ENCODE measurements around the gene STC2.

The STC2 gene

DNA sequence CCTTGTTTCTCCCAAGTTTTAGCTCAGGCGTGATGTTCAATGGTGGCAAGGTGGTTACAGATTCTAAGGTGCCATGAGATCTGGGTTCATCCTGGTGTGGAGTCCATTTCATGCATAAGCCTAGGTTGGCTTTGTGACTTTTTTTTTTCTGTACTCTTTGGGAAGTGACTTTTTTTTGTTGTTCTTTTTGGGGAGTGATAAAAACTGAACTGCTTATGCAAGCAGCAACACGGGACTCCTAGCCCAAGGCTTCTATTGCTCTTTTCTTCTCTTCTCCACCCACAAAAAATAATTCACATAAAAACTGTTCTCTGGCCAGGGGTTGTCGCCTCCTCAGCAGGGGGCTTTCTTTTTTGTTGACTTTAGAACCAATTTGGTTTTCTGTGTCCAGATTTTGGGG lies 15.4 kb downstream of the STC2 start:
- no peak for DNase-seq

DNA sequence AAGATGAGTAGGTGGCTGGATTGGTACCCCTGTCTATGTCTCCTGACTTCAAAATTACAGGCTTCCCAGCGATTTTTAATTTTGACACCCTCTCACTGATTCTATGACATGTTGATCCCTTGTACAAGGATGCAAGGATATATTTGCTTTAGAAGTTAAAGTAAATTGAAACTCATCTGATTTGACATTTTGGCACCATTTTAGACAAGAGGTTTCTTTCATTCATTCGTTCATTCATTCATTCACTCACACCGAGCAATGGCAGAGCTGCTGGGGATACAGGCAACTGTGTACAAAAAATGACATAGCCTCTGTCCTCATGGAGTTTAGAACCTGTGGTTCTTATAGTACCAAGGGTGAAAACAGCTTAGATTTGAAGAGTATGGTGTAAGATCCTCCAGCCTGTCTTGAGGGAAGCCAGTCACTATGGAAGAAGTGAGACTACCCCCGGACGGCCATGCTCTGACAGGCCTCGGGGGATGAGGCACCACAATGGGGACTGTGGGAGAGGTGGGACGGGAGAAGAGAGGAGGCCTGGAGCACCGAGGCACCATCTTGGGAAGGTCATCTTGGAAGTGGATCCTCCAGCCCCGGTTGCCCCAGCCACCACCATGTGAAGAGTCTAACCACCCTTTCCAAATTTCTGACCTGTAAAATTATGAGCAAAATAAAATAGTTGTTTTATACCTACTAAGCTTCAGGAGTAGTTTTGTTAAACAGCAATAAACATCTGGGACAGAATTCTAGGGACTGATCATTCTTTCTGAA lies 16.2 kb downstream of the STC2 start:
- DNase-seq, result no peak

DNA sequence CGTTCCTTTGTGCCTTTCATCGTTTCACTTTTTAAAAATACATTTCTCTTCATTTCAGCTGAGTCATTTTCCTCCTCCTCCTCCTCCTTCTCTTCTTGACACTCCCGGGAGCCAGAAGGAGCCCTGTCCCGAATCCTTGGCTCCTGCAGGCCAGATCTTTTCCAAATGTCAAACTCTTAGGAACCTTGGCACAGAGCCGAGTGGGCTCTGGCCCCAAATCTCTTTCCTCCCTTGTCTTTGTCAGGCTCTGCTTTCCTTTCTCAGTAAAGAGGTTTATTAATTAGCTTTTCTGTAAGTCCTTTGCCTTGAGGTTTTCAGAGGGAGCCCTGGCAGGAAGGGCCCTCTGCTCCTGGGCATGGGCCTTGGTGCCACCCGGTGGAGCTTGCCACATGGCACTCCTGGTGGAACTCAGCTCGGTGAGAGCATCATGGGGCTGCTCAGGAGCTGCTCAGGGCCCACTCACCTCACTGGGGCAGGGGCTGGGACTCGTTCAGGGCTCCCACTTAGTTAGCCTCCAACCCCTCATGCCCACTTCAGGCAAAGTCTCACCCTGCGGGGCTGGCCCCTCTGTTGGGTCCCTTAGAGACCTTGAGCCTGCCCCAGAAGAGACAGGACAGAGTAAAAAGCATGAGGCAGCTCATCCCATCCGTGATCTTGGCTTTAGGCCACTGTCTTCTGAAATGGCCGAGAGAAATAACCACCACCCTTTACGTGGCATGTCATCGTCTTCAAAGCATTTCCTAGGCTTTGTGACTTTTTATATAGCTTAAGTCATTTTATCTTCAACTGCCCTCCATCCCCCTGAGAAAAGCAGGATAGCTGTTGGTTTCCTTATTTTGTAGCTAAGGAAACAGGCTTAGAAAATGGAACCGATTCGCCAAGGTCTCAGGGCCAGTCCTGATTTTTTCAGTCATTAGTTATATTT lies 17.1 kb downstream of the STC2 start:
- no peak for DNase-seq

DNA sequence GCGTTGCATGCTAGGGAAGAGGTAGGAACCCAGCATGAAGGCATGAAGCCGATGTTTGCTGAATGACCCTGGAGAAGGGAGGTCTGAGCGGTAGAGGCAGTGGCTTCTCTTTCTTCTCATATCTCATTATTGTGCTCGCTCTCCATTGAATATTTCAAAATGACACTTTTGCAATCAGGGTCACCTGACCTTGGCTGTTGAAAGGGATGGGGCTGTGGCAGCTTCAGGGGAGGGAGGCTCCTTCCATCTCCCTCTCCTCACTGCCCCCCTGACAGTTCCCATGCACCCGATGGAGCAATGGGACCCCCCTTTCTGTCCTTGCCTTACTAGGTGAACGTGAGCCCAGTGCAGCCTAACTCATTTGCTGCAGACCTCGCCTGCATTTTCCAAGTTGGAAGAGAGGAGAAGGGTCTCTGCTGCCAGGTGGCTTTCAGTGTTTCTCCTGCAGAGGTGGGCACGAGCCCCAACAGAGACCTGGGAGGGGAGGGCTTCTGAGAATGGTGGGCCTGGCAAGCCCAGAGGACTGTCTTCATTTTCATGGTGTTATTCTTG lies 17.9 kb downstream of the STC2 start:
- DNase-seq, result no peak

DNA sequence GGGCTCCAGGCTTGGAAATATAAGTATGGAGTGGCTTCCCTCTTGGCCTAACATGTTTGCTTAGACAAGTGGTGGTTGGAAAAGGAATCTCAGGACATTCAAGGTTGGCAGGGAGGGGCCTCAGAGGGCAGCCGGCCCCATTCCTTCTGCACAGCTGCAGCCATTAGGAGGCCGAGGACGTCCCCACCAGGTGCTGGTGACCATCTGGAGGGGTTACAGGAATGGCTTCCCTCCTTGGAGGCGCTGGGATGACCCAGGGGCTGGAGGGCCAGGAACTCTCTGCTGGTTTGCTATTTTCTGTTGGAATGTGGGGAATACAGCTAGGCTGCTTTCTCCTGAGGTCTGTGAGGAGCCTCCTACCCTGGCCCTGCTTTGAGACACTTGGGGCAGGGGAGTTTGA lies 18.5 kb downstream of the STC2 start:
- DNase-seq, result no peak

DNA sequence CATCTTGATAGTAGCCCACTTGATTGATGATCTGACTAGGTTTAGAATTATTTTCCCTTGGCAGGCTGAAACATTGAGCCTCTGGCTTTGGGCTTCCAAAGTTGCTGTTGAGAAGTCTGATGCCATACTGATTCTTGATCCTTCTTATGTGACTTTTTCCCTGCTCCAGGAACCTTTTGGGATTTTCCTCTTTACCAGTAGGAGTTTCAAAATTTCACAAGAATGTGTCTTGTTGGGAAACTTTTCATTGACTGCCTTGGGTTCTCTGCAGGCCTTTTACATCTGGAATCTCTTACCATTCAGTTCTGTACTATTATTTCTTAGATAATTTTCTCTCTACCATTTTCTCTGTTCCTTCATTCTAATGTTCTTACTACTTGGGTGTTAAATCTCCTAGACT lies 20.0 kb downstream of the STC2 start:
- DNase-seq, result no peak

DNA sequence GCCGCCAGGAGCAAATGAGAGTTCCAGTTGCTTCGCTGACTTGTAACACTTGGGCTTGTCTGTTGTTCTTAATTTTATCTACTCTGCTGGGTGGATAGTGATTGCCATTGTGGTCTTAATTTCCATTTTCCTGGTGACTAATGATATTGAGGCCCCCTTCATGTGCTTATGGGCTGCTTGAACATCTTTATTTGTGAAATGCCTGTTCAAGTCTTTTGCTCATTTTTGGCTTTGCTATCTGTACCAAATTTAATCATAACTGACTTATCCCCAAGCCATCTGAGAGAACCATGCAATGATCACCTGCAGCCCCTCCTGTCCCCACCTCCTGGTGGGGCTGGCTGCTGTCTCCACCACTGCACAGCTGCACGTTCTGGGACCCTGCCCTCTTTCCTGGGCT lies 20.5 kb downstream of the STC2 start:
- no peak for DNase-seq

DNA sequence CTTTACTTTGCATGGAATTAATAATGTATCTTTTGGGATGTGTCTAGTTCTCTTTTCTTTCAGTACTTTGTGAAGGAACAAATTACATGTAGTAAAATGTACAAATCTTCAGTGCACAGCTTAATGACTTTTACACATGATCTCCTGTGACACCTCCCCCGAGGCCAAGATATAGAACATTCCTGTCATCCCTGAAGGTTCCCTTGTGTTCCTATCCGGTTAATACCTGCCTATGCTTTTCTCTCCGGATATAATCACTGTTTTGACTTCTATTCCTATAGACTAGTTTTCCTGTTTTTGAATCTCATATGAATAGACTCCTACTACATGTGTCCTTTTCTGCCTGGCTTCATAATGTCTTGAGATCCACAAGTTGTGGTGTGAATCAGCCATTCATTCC lies 21.5 kb downstream of the STC2 start:
- DNase-seq, result no peak

DNA sequence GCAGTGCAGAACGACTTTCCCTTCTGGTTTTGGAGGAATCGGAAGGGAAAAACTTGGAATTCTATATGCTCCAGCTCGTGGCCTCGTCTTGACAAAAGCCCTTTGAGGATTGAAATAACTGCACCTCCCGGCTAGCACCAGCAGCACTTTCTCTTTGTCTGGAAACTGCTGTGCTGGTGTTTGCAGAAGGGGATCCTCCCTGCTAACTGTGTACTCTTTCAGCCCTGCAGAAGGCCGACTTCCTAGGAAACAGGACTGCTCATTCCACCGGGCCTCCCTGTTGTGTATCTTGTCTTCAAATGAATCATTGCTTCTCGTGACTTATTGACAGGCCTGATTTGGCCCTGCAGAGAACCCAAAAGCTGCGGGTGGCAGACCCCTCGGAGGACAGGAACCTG lies 23.6 kb downstream of the STC2 start:
- DNase-seq, result no peak

DNA sequence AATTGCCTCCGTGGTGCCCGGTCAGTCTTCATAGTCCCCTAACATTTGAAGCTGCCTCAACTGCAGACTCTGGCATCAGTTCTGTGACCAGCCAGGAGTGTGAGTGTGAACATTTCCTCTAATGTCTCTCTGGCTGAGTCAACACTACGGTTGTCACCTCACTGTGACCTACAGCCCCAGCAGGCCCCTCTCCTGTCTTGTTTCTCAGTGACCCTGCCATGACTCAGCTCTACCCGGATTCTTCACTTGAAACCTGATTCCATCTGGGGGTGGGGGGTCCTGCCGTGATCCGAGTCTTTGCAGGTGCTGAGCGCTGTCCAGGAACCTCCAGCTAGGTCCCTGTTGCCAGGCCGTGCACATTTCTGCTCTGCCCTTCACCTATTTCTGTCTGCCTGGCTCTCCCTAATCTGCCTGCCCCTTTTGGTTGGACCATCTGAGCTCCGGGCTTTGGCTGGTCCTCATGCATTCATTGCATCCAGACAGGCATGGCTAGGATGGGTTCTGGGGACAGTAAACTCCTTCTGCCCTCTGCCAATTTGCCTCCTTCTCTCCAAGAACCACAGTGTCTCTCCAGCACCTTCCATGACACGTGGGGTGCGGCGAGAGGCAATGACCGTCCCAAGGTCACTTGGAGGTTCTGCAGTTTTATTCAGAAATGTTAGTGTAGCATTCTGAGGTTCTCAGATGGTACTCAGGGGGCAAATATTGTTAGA lies 24.2 kb downstream of the STC2 start:
- DNase-seq, result no peak

DNA sequence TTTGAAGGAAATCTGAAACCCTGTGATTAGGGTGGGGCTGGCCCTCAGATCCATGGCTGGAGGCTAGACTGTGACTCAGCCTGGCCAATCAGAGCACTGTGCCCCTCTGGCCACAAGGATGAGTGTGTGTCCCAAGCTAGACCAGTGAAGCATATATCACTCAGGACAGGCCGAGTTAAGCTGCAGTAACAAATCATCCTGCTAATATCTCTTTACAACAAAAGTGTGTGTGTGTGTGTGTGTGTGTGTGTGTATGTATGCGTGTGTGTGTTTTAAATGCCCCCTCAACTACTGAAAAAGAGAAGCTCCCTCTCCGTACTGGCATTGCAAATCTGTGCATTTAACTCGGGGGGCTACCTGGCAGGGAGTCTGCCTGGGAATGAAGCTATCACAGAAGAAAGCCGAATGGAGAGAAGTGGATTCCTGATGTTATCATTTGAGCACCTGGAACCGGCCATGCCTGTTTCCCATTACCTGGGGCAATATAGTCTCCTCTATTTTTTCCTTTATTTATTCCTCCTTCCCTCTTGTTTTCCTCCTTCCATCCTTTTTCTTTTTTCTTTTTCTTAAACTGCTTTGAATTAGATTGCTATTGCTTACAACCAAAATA lies 25.6 kb downstream of the STC2 start:
- DNase-seq, result no peak

DNA sequence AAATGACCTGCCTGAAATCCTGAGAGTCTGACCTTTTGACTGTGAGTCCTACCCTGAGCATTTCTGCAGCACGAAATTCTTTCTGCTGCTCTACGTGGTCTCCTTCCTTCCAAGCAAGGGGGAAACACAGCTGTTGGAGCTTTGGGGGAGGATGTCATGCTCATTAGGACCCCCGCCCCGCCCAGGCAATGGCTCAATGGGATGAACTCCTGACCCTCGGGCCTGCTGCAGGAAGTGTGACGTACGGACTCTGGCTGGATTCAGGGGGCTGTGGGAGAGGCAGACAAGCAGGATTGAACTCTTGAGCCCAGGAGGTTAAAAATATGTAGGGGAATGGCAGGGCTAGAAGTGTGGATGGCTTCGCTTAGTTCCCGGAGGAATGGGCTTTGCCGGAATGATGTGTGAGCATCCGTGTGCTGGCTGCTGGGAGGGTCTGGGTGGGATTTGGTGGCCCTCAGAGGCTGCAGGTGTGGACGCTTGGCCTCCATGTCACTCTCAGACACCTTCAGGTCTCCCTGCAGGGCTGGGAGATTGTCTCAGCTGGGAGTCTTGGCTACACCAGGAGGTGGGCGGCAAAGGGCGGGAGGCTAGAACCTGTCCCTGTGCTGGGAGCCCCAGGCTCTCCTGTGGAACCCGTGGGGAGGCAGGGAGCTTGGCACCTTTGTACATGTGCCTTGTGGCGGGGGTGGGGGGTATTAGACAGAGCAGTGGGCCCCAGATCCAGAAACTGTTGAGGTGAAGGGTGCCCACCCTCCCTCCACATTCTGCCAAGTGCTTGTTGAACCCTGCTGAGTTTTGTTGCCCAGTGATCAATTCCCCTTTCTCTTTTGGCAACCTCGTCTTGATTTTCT lies 26.3 kb downstream of the STC2 start:
- no peak for DNase-seq

DNA sequence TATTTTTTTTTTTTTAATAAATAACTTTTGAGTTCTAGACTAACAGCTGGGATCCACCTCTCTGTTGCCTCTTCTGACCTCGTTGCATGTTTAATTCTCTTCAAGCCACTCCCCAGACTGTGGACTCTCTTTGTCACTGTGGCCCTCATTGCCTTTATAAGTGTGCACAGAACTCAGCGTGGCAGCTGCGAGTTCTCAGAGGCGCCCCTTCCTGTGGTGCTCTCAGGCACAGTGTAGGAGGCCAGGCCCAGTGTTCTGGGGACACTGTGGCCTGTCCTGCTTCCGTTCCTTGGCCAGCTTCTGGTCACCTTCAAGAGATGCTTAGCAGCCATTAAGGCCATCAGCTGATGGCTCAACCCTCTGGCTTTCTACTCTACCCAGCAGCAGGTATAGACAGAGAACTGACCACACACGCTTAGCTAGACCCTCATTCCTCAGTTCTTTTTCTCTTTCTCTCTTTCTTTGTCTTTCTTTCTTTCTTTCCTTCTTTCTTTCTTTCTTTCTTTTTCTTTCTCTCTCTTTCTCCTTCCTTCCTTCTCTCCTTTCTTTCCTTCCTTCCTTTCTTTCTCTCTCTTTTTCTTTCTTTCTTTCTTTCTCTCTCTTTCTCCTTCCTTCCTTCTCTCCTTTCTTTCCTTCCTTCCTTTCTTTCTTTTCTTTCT lies 27.7 kb downstream of the STC2 start:
- DNase-seq, result no peak

DNA sequence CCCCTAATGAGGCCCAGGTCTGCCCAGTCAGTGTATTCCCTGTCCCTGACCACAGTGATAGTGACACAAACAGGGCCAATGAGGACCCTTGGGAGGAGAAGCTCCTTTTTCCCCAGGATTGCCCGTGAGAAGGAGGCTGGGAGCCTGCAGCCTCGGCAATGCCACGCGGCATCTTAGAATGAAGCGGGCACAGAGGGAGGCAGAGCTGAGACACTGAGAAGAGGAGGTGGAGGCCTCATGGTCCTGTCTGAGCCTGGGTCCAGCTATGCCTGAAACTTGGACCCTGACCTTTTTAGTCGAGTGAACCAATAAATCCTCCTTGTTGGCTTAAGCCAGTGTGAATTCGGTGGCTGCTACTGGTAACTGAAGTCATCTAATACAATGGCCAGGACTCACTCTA lies 28.4 kb downstream of the STC2 start:
- DNase-seq, result no peak

DNA sequence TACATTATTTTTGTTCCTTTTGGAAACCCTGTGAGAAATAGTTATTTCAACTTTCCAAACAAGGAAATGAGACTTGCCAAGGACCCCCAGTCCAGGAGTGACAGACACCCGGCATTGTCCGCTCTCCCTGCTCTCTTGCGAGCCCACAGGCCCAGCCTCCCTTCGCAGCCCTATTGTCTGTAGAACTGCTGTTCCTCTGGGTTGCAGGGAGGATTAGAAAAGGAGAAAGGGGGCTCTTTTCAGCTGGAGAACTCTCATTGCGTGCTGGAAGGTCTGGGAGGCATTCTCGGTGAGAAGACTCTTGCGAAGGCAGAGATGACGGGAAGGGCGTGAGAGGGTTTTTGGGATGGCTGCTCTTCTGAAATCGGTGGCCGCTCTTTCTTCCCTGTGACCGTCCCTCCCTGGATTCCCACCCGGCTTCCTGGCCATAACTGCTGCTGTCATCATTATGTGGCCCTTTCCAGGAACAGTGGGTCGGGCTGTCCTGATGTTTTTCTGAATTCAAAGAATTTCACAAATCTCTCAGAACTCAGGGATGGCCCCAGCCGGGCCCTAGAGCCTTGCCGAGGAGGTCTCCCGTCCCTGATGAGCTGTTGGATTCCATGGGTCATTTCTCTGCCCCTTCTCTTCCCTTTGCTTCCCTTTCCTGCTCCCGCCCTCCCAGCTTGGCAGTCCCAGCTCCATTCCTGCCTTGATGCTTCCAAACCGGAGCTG lies 29.8 kb downstream of the STC2 start:
- DNase-seq, result no peak

DNA sequence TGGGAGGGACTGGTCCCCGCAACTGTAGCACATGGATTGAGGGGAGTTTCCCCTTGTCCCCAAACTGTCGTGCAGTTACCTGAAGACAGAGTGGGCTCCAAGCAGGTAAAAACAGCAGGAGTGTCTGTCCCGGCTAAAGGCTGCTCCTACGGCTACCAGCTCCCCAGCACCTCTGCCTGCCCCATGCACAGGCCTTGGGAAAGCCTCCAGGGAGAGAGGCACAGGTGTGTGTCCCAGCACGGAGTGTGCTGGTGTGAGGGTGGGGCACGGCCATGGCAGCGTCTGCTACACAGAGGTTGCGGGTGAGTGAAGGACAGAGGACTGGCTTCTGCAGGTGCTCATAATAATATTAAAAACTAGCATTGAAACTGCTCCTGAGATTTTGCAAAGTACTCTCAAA lies 30.4 kb downstream of the STC2 start:
- DNase-seq, result no peak

DNA sequence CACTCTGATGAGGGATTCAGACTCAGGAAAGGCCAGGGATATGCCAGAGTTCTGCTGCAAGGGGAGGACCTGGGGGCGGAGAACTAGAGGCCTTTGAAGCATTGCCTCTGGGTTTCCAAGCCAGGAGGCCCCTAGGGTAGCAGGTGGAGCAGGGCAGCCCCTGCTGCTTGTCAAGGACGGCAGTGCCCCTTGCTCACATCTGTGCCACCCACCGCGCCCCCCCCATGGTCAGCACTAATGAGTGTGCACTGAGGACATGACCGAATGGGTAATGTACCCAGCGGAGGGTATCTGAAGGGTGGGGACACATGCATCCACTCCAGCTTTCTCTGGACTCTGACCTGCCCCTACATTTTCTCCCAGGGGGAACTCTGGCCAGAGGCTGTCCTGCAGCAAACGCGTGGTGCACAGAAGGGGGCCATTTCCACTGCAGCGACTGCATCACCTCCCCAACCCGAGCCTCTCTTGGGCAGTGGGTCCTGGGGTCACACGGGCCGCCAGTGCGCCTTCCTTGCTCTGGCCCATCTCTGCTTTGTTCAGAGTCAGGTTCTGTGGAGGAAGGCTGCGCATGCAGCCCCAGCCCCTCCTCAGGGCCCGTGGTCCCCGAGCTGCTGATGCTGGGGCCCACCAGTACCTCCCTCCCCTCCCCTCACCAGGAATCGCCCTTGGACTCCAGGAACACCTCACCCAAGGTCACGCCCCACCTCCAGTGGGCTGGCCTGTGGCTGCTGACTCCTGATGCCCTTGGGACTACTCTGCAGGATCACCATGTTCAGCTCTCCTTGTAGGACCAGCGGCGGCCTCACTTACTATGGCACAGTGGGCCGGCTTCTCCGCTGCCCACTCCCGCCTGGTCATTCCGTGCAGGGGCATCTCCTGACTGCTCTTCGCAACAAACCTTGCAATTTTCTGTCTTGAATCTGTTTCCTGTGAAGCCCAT lies 31.2 kb downstream of the STC2 start:
- DNase-seq, result no peak

DNA sequence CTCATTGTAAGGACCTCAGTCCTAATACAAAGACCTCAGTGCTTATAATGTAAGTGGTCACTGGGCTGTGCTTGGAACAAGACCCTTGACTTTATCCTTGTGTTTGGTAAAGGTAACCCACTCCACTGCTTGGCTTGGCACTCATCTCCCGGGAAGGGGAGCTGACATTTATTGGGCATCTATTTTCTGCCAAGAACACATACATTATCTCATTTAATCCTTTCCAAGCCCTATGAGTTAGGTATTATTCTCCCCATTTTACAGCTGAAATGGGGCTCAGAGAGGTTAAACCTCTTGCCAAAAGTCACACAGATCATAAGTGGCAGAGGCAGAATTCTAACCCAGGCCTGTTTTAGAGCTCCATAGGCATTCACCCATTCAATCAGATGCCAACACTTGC lies 32.4 kb downstream of the STC2 start:
- no peak for DNase-seq

DNA sequence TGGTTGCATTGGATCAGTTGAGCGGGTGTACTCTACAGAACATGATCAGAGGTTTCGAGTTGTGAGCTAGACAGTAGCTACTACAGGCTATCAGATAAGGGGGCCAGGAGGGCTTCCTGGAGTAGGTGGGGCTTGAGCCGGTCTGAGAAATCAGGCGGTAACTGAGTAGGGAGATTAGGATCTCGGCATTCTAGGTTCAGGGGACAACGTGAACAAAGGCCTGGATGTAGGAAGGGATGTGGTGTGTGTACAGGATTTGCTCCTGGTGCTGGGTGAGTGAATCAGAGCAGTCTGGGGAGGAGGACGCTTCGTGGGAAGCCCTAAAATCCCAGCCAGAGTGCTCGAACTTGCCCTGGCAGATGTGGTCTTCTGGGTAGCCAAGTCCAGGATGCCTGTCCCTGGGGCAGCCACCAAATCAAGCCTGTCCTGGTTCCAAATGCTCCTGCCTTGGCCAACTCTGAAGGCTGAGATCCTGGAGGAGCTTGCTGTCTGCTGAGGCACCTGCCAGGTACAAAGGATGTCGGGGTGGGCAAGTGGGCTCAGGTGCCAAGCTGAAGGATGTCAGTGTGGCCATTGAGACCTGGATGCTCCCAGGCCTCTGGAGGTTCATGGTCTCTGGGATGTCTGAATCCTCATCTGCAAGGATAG lies 33.4 kb downstream of the STC2 start:
- no peak for DNase-seq

All from stimulated activated CD4-positive, alpha-beta T cell treated with anti-CD3 and anti-CD28 coated beads, Interleukin-15, amount 100 ng/mL, for 24 hours (primary cell).